ENCODE results near the gene SZT2. TPM values are rescaled to one million over a fixed set of nuclear protein-coding genes. Genes with fewer than 3 reads are reported as not detected.

Gene SZT2
- total and polyA plus RNA-seq, 2 of the 13 experiments (the other 11 are each of a cell fraction or from before 2014, with no cell fraction given), result 8.0 to 8.8 TPM

DNA sequence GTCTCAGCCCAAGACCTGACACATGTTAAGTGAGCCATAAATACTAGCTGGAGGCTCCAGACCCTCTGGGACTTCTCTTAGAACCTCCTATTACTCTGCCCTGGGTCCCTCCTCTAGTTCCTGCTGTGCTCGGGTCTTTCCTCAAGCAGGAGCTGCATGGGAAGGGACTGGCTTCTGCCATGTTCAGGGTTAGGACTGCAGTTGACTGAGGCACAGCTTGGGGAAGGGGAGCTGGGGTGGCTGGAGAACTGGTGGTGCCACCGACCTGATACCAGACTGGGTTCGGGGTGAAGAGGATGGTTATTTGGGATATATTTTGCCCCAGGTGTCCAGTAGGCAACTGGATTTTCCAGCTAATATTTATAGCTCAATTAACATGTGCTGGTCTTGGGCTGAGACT lies 48.3 kb downstream of the SZT2 start (continued):
- TF ChIP-seq, protein P1, sequence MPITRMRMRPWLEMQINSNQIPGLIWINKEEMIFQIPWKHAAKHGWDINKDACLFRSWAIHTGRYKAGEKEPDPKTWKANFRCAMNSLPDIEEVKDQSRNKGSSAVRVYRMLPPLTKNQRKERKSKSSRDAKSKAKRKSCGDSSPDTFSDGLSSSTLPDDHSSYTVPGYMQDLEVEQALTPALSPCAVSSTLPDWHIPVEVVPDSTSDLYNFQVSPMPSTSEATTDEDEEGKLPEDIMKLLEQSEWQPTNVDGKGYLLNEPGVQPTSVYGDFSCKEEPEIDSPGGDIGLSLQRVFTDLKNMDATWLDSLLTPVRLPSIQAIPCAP (CRISPR knock-in tag; IDR thresholded peaks at IDR 0.05; ENCODE audit: low read depth), result no peak
- TF ChIP-seq ZBTB10 (CRISPR knock-in tag; IDR thresholded peaks at IDR 0.05; ENCODE audit: borderline replicate concordance) (no peak), ATM (IDR thresholded peaks at IDR 0.05; ENCODE audit: borderline replicate concordance) (no peak), ZNF12 (CRISPR knock-in tag; IDR thresholded peaks at IDR 0.05) (no peak), ZSCAN20 (CRISPR knock-in tag; IDR thresholded peaks at IDR 0.05; ENCODE audit: borderline replicate concordance) (no peak), ZNF552 (CRISPR knock-in tag; IDR thresholded peaks at IDR 0.05; ENCODE audit: borderline replicate concordance) (no peak), ATF7 (IDR thresholded peaks at IDR 0.05) (no peak), ATF7 (CRISPR knock-in tag; IDR thresholded peaks at IDR 0.05) (no peak), ASH2L (IDR thresholded peaks at IDR 0.05; ENCODE audit: insufficient read length, low read depth, low read length) (no peak), SP5 (CRISPR knock-in tag; IDR thresholded peaks at IDR 0.05; ENCODE audit: borderline replicate concordance, low read depth) (no peak), ZFX (CRISPR knock-in tag; IDR thresholded peaks at IDR 0.05; ENCODE audit: low read depth) (no peak), KAT2B (IDR thresholded peaks at IDR 0.05; ENCODE audit: borderline replicate concordance, low read depth, low read length) (no peak), PRPF4 (IDR thresholded peaks at IDR 0.05; ENCODE audit: low read depth, low read length, poor library complexity, severe bottlenecking) (no peak), ZNF567 (CRISPR knock-in tag; IDR thresholded peaks at IDR 0.05; ENCODE audit: borderline replicate concordance) (no peak), SOX6 (IDR thresholded peaks at IDR 0.05) (no peak), SOX6 (CRISPR knock-in tag; IDR thresholded peaks at IDR 0.05) (no peak)
- TF ChIP-seq, protein P2, sequence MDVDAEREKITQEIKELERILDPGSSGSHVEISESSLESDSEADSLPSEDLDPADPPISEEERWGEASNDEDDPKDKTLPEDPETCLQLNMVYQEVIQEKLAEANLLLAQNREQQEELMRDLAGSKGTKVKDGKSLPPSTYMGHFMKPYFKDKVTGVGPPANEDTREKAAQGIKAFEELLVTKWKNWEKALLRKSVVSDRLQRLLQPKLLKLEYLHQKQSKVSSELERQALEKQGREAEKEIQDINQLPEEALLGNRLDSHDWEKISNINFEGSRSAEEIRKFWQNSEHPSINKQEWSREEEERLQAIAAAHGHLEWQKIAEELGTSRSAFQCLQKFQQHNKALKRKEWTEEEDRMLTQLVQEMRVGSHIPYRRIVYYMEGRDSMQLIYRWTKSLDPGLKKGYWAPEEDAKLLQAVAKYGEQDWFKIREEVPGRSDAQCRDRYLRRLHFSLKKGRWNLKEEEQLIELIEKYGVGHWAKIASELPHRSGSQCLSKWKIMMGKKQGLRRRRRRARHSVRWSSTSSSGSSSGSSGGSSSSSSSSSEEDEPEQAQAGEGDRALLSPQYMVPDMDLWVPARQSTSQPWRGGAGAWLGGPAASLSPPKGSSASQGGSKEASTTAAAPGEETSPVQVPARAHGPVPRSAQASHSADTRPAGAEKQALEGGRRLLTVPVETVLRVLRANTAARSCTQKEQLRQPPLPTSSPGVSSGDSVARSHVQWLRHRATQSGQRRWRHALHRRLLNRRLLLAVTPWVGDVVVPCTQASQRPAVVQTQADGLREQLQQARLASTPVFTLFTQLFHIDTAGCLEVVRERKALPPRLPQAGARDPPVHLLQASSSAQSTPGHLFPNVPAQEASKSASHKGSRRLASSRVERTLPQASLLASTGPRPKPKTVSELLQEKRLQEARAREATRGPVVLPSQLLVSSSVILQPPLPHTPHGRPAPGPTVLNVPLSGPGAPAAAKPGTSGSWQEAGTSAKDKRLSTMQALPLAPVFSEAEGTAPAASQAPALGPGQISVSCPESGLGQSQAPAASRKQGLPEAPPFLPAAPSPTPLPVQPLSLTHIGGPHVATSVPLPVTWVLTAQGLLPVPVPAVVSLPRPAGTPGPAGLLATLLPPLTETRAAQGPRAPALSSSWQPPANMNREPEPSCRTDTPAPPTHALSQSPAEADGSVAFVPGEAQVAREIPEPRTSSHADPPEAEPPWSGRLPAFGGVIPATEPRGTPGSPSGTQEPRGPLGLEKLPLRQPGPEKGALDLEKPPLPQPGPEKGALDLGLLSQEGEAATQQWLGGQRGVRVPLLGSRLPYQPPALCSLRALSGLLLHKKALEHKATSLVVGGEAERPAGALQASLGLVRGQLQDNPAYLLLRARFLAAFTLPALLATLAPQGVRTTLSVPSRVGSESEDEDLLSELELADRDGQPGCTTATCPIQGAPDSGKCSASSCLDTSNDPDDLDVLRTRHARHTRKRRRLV (CRISPR knock-in tag; IDR thresholded peaks at IDR 0.05), result no peak
